ENCODE measurements around the gene GRIN2D.

The GRIN2D gene

GRCh38 chr19:48398375-48399235 lies 5.1 kb downstream of the GRIN2D start:
- peak; percentile 94 for DNase-seq

DNA sequence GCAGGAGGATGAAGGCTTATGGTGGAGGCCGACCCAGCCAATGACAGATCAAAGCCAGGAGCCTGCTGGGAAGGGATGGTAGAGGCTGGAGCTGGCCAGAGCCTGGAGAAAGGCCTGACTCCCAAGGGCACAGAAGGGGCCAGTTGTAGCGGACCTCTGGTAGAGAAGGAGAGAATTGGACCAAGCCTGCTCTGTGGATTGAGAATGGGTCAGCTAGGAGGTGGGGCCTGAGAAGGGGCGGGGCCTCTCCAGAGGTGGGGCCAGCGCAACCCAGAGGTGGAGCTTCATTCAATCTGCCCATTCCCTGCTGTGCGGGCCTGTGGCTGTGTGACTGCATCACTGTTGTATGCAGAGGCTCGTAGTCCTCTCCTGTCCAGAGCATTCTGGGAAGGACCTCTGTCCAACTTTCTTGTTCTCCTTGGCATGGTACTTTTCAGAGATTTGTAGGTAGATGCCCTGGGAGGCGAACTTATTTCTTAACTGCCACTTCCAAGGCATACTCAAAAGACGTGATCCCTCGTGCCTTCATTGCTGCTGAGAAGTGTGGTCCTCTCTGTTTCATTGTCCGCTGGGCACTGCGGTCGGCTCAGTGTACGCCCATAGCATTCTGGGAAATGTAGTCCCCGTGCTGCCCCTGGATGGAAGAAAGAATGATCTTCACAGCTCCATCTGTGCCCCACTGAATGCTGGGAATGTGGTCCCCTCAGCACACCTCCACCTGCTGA lies 6.7 kb downstream of the GRIN2D start:
- peak; percentile 64 for DNase-seq

DNA sequence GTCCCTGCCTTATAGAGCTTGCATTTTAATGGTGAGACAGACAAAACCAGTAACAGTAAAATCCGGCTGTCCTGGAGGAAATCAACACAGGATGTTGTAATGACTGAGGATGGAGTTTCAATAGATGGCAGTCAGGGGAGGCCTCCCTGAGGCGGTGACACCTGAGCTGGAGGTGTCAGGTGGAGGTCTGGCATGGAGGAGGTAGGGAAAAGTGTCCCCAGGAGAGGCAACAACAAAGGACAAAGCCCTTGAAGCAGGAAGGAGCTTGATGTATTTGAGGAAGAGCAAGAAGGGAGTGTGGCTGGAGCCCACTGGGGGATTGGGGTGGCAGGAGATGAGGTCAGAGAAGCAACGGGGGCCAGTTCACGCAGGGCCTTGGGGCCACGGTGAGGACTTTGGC lies 7.8 kb downstream of the GRIN2D start:
- DNase-seq: no peak

DNA sequence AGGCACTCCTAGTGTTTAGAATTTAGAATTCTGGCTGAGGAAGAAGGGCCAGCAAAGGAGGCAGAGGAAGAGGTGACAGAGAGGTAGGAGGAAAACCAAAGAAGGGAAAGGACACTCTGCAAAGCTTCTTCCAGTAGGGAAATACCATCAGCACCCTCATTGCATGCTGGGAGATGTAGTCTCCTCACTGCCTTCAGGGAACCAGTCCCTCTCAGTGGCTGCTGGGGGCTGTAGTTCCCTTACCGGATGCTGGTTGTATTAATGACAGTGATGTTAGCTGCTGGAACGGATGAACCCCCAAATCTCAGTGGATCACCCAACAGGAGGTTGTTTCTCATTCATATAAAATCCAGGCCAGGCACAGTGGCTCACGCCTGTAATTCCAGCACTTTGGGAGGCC lies 10.1 kb downstream of the GRIN2D start:
- peak; percentile 88 for DNase-seq

DNA sequence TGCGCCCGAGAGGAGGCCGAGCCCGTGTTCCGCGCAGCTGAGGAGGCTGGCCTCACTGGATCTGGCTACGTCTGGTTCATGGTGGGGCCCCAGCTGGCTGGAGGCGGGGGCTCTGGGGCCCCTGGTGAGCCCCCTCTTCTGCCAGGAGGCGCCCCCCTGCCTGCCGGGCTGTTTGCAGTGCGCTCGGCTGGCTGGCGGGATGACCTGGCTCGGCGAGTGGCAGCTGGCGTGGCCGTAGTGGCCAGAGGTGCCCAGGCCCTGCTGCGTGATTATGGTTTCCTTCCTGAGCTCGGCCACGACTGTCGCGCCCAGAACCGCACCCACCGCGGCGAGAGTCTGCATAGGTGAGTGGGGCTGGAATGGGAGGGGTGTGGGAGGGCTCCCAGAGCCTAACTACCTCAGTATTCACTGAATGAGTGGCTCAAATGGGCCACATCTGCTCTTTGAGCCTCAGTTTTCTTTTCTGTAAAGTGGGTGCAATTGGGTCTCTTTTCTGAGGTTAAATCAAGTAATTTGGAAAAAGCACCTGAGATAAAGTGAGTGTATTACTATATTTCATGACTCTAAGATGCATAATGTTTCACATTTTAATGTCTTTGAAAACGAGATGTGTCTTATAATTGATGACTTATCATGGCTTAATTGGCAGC lies 11.7 kb downstream of the GRIN2D start:
- DNase-seq: no peak

DNA sequence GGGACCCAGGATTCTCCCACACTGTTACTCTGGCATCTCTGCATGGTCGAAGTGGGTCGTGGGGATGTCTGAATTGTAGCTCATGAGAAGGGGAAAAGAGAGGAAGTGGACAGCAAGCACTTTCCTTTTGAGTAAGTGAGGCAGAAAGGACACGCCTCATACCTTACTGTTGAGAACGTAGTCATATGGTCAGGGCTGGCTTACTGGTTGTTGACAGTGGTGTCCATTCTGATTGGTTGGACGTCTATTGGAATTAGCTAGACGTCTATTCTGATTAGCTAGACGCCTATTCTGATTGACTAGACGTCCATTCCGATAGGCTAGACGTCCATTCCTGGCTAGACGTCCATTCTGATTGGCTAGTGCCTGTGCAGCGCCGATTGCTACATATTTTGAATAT lies 12.4 kb downstream of the GRIN2D start:
- no peak for DNase-seq

DNA sequence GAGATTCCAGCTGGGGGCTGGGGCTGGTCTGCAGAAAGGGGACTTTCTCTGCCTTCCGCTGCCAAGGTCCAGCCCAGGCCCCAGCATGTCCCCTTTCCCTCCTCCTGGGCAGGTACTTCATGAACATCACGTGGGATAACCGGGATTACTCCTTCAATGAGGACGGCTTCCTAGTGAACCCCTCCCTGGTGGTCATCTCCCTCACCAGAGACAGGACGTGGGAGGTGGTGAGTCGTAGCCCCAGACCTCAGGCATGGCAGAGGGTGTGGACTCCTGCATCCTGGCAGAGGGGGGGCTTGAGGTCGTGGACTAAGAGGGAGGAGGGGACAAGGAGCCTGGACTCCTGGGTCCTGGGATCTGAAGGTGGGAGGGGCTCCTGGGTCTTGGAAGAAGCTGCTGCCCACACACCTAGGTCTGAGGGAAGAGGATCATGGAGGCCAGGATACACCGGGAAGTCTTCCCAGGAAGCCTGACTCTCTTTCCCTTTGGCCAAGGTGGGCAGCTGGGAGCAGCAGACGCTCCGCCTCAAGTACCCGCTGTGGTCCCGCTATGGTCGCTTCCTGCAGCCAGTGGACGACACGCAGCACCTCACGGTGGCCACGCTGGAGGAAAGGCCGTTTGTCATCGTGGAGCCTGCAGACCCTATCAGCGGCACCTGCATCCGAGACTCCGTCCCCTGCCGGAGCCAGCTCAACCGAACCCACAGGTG lies 20.6 kb downstream of the GRIN2D start:
- DNase-seq: no peak

GRCh38 chr19:48415395-48415794 lies 21.9 kb downstream of the GRIN2D start:
- peak; percentile 98 for DNase-seq

- no peak for DNase-seq
Observed at GRCh38 chr19:48415806-48416221, 22.3 kb downstream of the GRIN2D start.

DNA sequence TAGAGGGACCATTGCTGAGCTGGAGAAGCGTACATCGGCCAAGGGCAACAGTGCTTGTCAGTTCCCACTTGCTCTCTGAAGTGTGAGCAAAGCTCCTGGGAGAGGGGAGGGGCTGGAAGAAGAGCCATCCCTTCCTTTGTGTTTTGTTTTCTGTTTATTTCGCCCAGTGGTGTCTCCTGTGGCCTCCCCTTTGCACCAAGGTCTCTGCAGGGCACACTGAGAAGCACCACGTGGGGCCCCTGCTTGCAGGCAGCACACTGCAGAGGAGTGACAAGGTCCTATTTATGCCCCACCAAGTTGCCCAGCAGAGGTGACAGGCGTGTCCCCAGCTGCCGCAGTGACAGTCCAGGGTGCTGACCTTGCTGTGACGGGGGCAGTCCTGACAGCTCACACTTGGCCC lies 24.0 kb downstream of the GRIN2D start:
- no peak for DNase-seq

DNA sequence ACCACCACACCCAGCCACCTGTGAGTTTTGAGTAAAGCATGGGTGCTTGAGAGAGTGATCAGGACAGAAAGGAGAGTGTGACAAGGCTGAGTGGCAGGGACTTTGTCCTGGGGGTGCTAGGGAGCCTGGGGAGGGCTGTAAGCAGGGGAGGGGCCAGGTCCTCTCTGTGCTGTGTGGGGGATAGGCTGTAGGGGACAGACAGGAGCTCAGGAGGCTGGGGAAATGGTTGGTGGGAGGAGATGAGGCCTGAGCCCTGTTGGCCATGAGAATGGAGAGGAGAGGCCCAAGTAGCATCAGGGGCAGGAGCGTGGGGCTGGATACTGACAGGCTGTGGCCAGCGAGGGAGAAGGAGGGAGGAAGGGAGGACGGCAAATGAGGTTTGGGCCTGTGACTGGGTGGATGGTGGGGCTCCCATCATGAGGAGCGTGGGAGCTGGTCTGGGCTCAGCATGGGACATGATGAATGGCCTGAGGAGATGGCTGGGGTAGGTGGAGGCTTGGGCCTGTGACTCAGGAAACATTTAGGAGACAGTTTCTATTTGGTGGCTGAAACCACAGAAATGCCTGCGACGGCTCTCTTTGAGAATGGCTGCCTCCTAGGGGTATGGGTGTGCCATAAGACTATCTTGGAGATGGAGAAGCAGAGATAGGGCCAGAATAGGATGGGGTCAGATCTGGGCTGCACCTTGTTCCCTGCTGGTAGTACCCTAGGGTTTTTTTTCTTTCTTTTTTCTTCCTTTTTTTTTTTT lies 25.0 kb downstream of the GRIN2D start:
- peak; percentile 76 for DNase-seq

GRCh38 chr19:48419158-48419920 lies 25.9 kb downstream of the GRIN2D start:
- peak; percentile 93 for DNase-seq

GRCh38 chr19:48421548-48421947 lies 28.1 kb downstream of the GRIN2D start:
- DNase-seq: no peak

DNA sequence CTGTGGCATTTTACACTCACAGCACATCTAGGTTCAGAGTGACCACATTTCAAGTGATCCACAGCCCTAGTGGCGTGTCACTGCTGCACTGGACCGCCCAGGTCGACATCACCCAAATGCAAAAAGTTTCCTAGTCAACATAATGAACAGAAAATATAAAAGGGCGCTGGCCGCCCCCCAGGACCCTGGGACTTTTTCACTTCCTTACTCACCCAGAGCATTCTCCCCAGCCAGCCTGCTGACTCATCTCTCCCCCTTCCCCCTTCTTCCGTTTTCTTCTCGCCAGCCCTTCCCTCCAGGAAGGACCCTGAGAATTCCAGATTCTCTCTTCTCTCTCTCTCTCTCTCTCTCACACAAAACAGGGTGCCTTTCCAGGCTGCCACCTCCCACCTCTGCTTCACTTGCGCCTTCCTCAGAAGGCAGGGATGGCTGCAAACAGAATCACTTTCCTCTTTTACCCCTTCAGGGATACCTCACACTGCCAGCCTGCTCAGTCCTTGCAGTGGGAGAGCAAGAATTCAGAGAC lies 31.3 kb downstream of the GRIN2D start:
- DNase-seq: peak; percentile 74

DNA sequence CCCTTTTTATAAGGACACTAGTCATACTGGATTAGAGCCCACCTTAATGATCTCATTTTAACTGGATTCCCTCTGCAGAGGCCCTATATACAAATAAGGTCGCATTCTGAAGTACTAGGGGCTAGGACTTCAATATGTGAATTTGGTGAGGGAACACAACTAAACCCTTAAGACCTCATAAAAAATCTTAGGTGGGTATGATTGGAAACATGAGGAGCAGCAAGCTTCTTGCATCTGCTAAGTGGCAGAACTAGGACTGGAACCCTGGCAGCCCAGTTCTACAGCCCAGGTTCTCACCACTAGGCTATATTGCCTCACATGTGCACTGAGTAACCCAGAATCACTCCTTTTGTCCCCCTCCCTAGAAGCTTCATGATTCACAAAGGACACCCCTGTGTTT lies 35.2 kb downstream of the GRIN2D start:
- DNase-seq: no peak

GRCh38 chr19:48433337-48433736 lies 39.9 kb downstream of the GRIN2D start:
- peak; percentile 68 for DNase-seq

DNA sequence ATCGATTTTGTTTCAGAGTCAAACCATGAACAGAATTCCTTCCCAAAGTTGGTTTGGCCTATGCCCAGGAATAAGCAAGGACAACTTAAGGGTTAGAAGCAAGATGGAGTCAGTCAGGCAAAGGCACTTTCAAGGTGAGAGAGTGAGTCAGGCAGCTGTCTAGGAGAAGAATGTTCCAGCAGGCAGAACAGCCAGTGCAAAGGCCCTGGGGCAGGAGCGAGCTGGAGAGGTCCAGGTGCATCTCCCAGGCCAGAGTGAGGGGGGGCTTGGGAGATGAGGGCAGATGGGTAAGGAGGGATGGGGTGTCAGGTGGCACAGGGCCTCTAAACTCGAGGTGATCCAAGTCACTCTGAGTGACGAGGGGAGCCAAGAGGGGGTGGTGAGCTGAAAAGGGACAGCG lies 43.1 kb downstream of the GRIN2D start:
- no peak for DNase-seq

- DNase-seq: no peak
Observed at GRCh38 chr19:48441360-48442050, 48.0 kb downstream of the GRIN2D start.

DNA sequence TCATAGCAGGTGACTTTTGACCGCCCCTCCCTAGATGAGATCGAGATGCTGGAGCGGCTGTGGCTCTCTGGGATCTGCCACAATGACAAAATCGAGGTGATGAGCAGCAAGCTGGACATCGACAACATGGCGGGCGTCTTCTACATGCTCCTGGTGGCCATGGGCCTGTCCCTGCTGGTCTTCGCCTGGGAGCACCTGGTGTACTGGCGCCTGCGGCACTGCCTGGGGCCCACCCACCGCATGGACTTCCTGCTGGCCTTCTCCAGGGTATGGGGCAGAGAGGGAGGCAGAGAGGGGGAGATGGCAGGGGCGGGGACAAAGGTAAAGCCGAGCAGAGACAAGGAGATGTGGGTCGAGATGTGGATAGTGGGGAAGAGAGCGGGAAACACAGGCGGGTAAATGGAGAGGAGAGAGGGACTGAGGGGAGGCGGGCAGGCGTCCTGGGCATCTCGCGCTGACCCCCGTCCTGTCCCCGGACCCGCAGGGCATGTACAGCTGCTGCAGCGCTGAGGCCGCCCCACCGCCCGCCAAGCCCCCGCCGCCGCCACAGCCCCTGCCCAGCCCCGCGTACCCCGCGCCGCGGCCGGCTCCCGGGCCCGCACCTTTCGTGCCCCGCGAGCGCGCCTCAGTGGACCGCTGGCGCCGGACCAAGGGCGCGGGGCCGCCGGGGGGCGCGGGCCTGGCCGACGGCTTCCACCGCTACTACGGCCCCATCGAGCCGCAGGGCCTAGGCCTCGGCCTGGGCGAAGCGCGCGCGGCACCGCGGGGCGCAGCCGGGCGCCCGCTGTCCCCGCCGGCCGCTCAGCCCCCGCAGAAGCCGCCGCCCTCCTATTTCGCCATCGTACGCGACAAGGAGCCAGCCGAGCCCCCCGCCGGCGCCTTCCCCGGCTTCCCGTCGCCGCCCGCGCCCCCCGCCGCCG lies 48.9 kb downstream of the GRIN2D start:
- DNase-seq: no peak

Data from hematopoietic multipotent progenitor cell treated with erythropoietin and hydrocortisone succinate and interleukin-3 and kit ligand, for 4 days (in vitro differentiated cells).